ENCODE results near the gene KNOP1.

The KNOP1 gene

GRCh38 chr16:19704321-19705145 is 13.5 kb downstream of the KNOP1 start:
- H3K9me3 Mint-ChIP-seq: no peaks in the 10 kb centered on the region
- H3K27ac Mint-ChIP-seq: no peak overlapping the region
- H3K4me1 Mint-ChIP-seq: peaks cover 8% of the 10 kb centered on the region
- DNase-seq (ENCODE audit: low spot score in 2 of 2): no peak
- ATAC-seq: no peak
- peaks cover 93% of the 10 kb centered on the region for H3K36me3 Mint-ChIP-seq
- no peak overlapping the region for H3K4me3 Mint-ChIP-seq

- H3K4me3 Mint-ChIP-seq: no peak overlapping the region
- no peaks in the 10 kb centered on the region for H3K9me3 Mint-ChIP-seq
- peaks cover 14% of the 10 kb centered on the region for H3K4me1 Mint-ChIP-seq
- DNase-seq (ENCODE audit: low spot score in 2 of 2) (no peak), ATAC-seq (no peak)
- no peak overlapping the region for H3K27ac Mint-ChIP-seq
- peaks cover 88% of the 10 kb centered on the region for H3K36me3 Mint-ChIP-seq
These were observed 14.7 kb downstream of the KNOP1 start for GRCh38 chr16:19703172-19703889.

GRCh38 chr16:19701091-19701490 is 16.9 kb downstream of the KNOP1 start:
- H3K36me3 Mint-ChIP-seq: peaks cover 74% of the 10 kb centered on the region
- peaks cover 36% of the 10 kb centered on the region for H3K4me1 Mint-ChIP-seq
- H3K9me3 Mint-ChIP-seq: no peaks in the 10 kb centered on the region
- DNase-seq (ENCODE audit: low spot score in 2 of 2) (no peak), ATAC-seq (no peak)
- H3K4me3 Mint-ChIP-seq: no peak overlapping the region
- no peak overlapping the region for H3K27ac Mint-ChIP-seq

GRCh38 chr16:19700319-19700781 is 17.7 kb downstream of the KNOP1 start:
- Mint-ChIP-seq H3K27ac (no peak overlapping the region), H3K36me3 (peaks cover 67% of the 10 kb centered on the region)
- ATAC-seq: no peak

GRCh38 chr16:19699472-19699871 is 18.6 kb downstream of the KNOP1 start:
- Mint-ChIP-seq H3K4me1 (peaks cover 38% of the 10 kb centered on the region), H3K4me3 (no peak overlapping the region), H3K36me3 (peaks cover 61% of the 10 kb centered on the region), H3K9me3 (no peaks in the 10 kb centered on the region), H3K27ac (no peak overlapping the region)
- ATAC-seq (no peak), DNase-seq (ENCODE audit: low spot score in 2 of 2) (no peak)

More at GRCh38 chr16:19700319-19700781, 17.7 kb downstream of the KNOP1 start:
- H3K4me3 Mint-ChIP-seq: no peak overlapping the region
- peaks cover 38% of the 10 kb centered on the region for H3K4me1 Mint-ChIP-seq
- no peaks in the 10 kb centered on the region for H3K9me3 Mint-ChIP-seq
- no peak for DNase-seq (ENCODE audit: low spot score in 2 of 2)

- ATAC-seq: peak; percentile 75
- no peaks in the 10 kb centered on the region for H3K9me3 Mint-ChIP-seq
- H3K36me3 Mint-ChIP-seq: peaks cover 61% of the 10 kb centered on the region
- H3K27ac Mint-ChIP-seq: peak overlapping the region; percentile 78
- peak overlapping the region; percentile 24 for H3K4me3 Mint-ChIP-seq
- H3K4me1 Mint-ChIP-seq: peaks cover 38% of the 10 kb centered on the region
- no peak for DNase-seq (ENCODE audit: low spot score in 2 of 2)
These were observed 19.3 kb downstream of the KNOP1 start for GRCh38 chr16:19698480-19699465.

- DNase-seq (ENCODE audit: low spot score in 2 of 2): no peak
- no peaks in the 10 kb centered on the region for H3K9me3 Mint-ChIP-seq
- H3K36me3 Mint-ChIP-seq: peaks cover 56% of the 10 kb centered on the region
- H3K4me3 Mint-ChIP-seq: peak overlapping the region; percentile 24
- H3K4me1 Mint-ChIP-seq: peaks cover 38% of the 10 kb centered on the region
- ATAC-seq: no peak
- H3K27ac Mint-ChIP-seq: peak overlapping the region; percentile 78
These were observed 20.2 kb downstream of the KNOP1 start for GRCh38 chr16:19697756-19698318.

- DNase-seq (ENCODE audit: low spot score in 2 of 2) (no peak), ATAC-seq (no peak)
- Mint-ChIP-seq H3K9me3 (no peaks in the 10 kb centered on the region), H3K4me3 (no peak overlapping the region), H3K4me1 (peaks cover 38% of the 10 kb centered on the region), H3K36me3 (peaks cover 49% of the 10 kb centered on the region), H3K27ac (peak overlapping the region; percentile 85)
These were observed 21.1 kb downstream of the KNOP1 start for GRCh38 chr16:19696961-19697360.

GRCh38 chr16:19696328-19696727 is 21.7 kb downstream of the KNOP1 start:
- H3K9me3 Mint-ChIP-seq: no peaks in the 10 kb centered on the region
- peak overlapping the region; percentile 17 for H3K4me3 Mint-ChIP-seq
- DNase-seq (ENCODE audit: low spot score in 2 of 2) (peak in 1 of 2 donors; percentile 53), ATAC-seq (peak; percentile 52)
- peaks cover 43% of the 10 kb centered on the region for H3K4me1 Mint-ChIP-seq
- H3K27ac Mint-ChIP-seq: peak overlapping the region; percentile 85
- H3K36me3 Mint-ChIP-seq: peaks cover 49% of the 10 kb centered on the region

- Mint-ChIP-seq H3K4me1 (peaks cover 50% of the 10 kb centered on the region), H3K27ac (no peak overlapping the region), H3K4me3 (no peak overlapping the region), H3K9me3 (no peaks in the 10 kb centered on the region), H3K36me3 (peaks cover 42% of the 10 kb centered on the region)
- ATAC-seq: no peak
- no peak for DNase-seq (ENCODE audit: low spot score in 2 of 2)
These were observed 23.0 kb downstream of the KNOP1 start for GRCh38 chr16:19694989-19695388.

GRCh38 chr16:19691161-19691711 is 26.8 kb downstream of the KNOP1 start:
- Mint-ChIP-seq H3K36me3 (peaks cover 35% of the 10 kb centered on the region), H3K4me3 (no peak overlapping the region), H3K27ac (no peak overlapping the region), H3K9me3 (no peaks in the 10 kb centered on the region), H3K4me1 (peaks cover 39% of the 10 kb centered on the region)
- DNase-seq (ENCODE audit: low spot score in 2 of 2) (no peak), ATAC-seq (no peak)

- peak overlapping the region; percentile 50 for H3K27ac Mint-ChIP-seq
- peaks cover 46% of the 10 kb centered on the region for H3K36me3 Mint-ChIP-seq
- H3K9me3 Mint-ChIP-seq: no peaks in the 10 kb centered on the region
- ATAC-seq (no peak), DNase-seq (ENCODE audit: low spot score in 2 of 2) (no peak)
- H3K4me1 Mint-ChIP-seq: peaks cover 35% of the 10 kb centered on the region
- H3K4me3 Mint-ChIP-seq: no peak overlapping the region
These were observed 27.8 kb downstream of the KNOP1 start for GRCh38 chr16:19690196-19690595.

GRCh38 chr16:19689342-19689741 is 28.7 kb downstream of the KNOP1 start:
- Mint-ChIP-seq H3K4me3 (no peak overlapping the region), H3K27ac (peak overlapping the region; percentile 50), H3K36me3 (peaks cover 45% of the 10 kb centered on the region), H3K4me1 (peaks cover 35% of the 10 kb centered on the region), H3K9me3 (no peaks in the 10 kb centered on the region)
- DNase-seq (ENCODE audit: low spot score in 2 of 2) (no peak), ATAC-seq (peak; percentile 60)

- no peaks in the 10 kb centered on the region for H3K9me3 Mint-ChIP-seq
- no peak for DNase-seq (ENCODE audit: low spot score in 2 of 2)
- no peak overlapping the region for H3K4me3 Mint-ChIP-seq
- ATAC-seq: no peak
- H3K27ac Mint-ChIP-seq: peak overlapping the region; percentile 34
- peaks cover 35% of the 10 kb centered on the region for H3K4me1 Mint-ChIP-seq
- peaks cover 43% of the 10 kb centered on the region for H3K36me3 Mint-ChIP-seq
These were observed 29.5 kb downstream of the KNOP1 start for GRCh38 chr16:19688396-19689024.

Data from stimulated activated effector memory CD8-positive, alpha-beta T cell treated with anti-CD3 and anti-CD28 coated beads, Interleukin-12 subunit alpha, Interleukin-12 subunit beta, amount 100 ng/mL, for 72 hours (primary cell).